ENCODE results near the gene AVEN.

The AVEN gene

GRCh38 chr15:33907326-33907725 is 131.7 kb downstream of the AVEN start:
- DNase-seq: no peak

- no peak for DNase-seq
Measured at GRCh38 chr15:33903661-33904060, 135.3 kb downstream of the AVEN start.

GRCh38 chr15:33902043-33902442 is 137.0 kb downstream of the AVEN start:
- DNase-seq: no peak

- DNase-seq: no peak
Measured at GRCh38 chr15:33894193-33894592, 144.8 kb downstream of the AVEN start.

- no peak for DNase-seq
Measured at GRCh38 chr15:33888176-33888575, 150.8 kb downstream of the AVEN start.

GRCh38 chr15:33882921-33883320 is 156.1 kb downstream of the AVEN start:
- no peak for DNase-seq

GRCh38 chr15:33874156-33874555 is 164.8 kb downstream of the AVEN start:
- no peak for DNase-seq

- no peak for DNase-seq
Measured at GRCh38 chr15:33872416-33873106, 166.4 kb downstream of the AVEN start.

GRCh38 chr15:33871980-33872379 is 167.0 kb downstream of the AVEN start:
- no peak for DNase-seq

- no peak for DNase-seq
Measured at GRCh38 chr15:33866101-33866737, 172.8 kb downstream of the AVEN start.

GRCh38 chr15:33865416-33865815 is 173.6 kb downstream of the AVEN start:
- no peak for DNase-seq

GRCh38 chr15:33864360-33865075 is 174.5 kb downstream of the AVEN start:
- no peak for DNase-seq

- no peak for DNase-seq
Measured at GRCh38 chr15:33860754-33861153, 178.2 kb downstream of the AVEN start.

- no peak for DNase-seq
Measured at GRCh38 chr15:33859992-33860545, 178.9 kb downstream of the AVEN start.

GRCh38 chr15:33858836-33859235 is 180.2 kb downstream of the AVEN start:
- DNase-seq: no peak

- no peak for DNase-seq
Measured at GRCh38 chr15:33857726-33858125, 181.3 kb downstream of the AVEN start.

GRCh38 chr15:33852570-33852969 is 186.4 kb downstream of the AVEN start:
- DNase-seq: no peak

- no peak for DNase-seq
Measured at GRCh38 chr15:33852094-33852493, 186.9 kb downstream of the AVEN start.

GRCh38 chr15:33851079-33851478 is 187.9 kb downstream of the AVEN start:
- no peak for DNase-seq

- no peak for DNase-seq
Measured at GRCh38 chr15:33848011-33848410, 191.0 kb downstream of the AVEN start.

- no peak for DNase-seq
Measured at GRCh38 chr15:33846862-33847261, 192.1 kb downstream of the AVEN start.

- no peak for DNase-seq
Measured at GRCh38 chr15:33846142-33846541, 192.9 kb downstream of the AVEN start.

GRCh38 chr15:33844597-33844996 is 194.4 kb downstream of the AVEN start:
- no peak for DNase-seq

GRCh38 chr15:33844186-33844585 is 194.8 kb downstream of the AVEN start:
- no peak for DNase-seq
